HG03039 (cell line): ENCODE results near the gene PGPEP1.

Experiments used
- ATAC-seq: cut with Tn5 transposase; IDR thresholded peaks from one replicate; pipeline ENCODE4 v1.9.1; 2021; ENCODE audit warnings: mild to moderate bottlenecking, moderate library complexity; ENCODE audit not compliant: unreplicated experiment

PGPEP1 gene

DNA sequence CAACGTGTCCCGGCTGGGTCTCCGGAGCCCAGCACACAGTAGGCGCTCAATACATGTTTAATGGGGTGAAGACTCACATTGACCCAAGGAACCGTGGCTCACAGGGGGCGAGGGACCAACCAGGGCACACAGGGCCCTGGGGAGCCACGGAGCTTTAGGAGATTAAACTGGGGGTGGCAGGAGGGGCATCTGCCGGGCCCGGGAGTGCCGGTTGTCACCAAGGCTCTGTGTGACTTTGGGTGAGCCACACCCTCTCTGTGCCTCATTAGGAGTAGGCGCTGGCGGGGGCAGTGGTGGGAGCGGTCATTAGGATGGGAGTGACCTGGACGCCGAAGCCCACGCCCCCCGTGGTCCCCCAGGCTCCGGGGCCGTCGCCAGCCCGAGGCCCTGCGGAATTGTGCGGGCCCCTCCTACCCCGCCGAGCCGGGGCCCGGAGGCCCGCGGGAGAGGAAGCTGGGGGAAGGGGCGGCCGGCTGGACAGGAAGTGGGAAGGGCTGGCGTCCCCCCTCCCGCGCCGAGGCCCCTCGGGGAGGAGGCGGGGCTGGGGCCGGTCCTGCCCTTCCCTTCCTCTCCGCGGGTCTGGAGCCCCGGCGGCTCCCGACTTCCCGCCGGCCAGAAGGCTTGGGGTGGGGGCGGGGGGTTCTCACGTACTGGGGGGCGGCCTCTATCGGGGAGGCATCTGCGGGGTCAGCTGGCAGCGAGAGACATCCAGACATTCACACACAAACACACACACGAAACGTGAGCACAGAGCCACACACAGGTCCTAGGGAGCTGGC, 77.0 kb downstream of the PGPEP1 start:
- ATAC-seq: no peak

DNA sequence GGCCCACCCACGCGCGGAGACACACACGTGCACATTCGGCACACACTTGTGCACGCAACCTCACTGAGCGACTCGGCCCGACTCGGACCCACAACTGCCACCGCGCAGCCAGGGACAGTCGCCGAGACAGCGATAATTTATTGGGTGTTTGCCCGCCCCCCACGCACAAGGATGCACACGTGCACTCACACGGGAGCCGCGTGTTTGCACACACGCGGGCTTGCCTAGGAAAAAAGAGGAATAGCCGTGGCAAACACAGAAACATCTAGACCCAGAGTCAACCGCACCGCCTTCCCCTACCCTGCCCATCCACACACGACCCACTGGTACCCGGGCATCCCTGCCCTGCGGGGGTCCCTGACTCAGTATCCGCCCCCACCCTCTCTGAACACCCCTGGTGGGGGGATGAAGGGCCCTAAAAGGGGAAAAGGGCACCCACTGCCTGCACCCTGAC, 77.7 kb downstream of the PGPEP1 start:
- no peak for ATAC-seq

DNA sequence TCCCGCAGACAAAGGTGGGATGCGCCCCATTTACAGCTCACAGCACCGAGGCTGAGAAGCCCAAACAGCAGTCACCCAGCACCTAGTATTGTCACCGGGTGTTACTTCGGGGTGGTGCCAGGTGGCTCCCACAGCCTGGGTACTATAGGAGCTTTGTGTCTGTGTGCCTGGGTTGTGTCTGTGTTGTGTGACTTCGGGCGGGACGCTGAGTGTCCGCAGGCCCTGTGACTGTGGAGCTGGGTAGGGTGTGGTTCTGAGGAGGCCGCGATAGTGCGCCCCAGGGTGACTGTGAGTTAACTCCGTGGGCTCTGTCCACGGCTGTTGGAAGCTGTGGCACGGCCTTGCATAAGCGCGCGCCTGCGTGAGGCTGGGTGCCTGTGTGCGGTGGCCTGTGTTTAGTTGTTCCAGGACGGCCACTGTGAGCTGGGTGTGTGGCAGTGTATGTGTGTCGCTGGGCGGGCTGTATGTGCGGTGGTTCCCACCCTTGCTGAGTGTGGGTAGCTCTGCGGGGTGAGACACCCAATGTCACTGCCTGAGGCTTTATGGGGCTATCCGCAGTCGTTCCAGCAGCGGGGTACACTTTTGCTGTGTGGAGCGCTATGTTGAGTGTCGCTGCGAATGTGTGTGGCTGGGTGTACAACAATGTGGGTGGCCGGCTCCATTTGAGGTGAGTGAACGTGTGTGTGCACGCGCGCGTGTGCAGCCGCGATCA, 78.2 kb downstream of the PGPEP1 start:
- ATAC-seq: no peak

- peak; percentile 44 for ATAC-seq
Observed at GRCh38 chr19:18419195-18419698, 78.8 kb downstream of the PGPEP1 start, which contains the start of gene SSBP4. Gene SSBP4, plus strand, starts transcription at chr19:18419398. Its CDS starts 251 bp downstream, at chr19:18419649.
